HG02798 (cell line): ENCODE measurements around the gene ZNF229.
"Not testable (repeated sequence)": the region's sequence is repeated elsewhere in the genome, so short reads cannot be mapped to it uniquely, and the experiment has no call there.

ENCODE experiments used
- ATAC-seq: cut with Tn5 transposase; IDR thresholded peaks from one replicate; pipeline ENCODE4 v1.9.1; 2021; ENCODE audit warnings: mild to moderate bottlenecking; ENCODE audit not compliant: unreplicated experiment, poor library complexity

The ZNF229 gene

GRCh38 chr19:44447916-44448674 is at the start of gene ZNF229:
ZNF229 (minus strand) TSS chr19:44448472; CDS start chr19:44442847, 5,625 bp downstream.
- no peak for ATAC-seq

GRCh38 chr19:44496711-44497110 is 48.4 kb upstream of the ZNF229 start:
- no peak for ATAC-seq

GRCh38 chr19:44476559-44477408 is 28.5 kb upstream of the ZNF229 start:
- ATAC-seq: no peak

- ATAC-seq: not testable (repeated sequence)
These were observed 20.5 kb upstream of the ZNF229 start for GRCh38 chr19:44468730-44469129.

GRCh38 chr19:44462600-44463286 is 14.5 kb upstream of the ZNF229 start:
- ATAC-seq: not testable (repeated sequence)

- ATAC-seq: not testable (repeated sequence)
These were observed 7.7 kb upstream of the ZNF229 start for GRCh38 chr19:44456016-44456415.

- no peak for ATAC-seq
These were observed 6.8 kb upstream of the ZNF229 start for GRCh38 chr19:44455100-44455499.

- no peak for ATAC-seq
These were observed 4.1 kb upstream of the ZNF229 start for GRCh38 chr19:44452367-44452766.

GRCh38 chr19:44451687-44452086 is 3.4 kb upstream of the ZNF229 start:
- no peak for ATAC-seq

- ATAC-seq: no peak
These were observed 9.8 kb downstream of the ZNF229 start for GRCh38 chr19:44438441-44438840.

- no peak for ATAC-seq
These were observed 12.8 kb downstream of the ZNF229 start for GRCh38 chr19:44435441-44435840.

- no peak for ATAC-seq
These were observed 17.3 kb downstream of the ZNF229 start for GRCh38 chr19:44430956-44431355.

- ATAC-seq: not testable (repeated sequence)
These were observed 32.7 kb downstream of the ZNF229 start for GRCh38 chr19:44415553-44415952.

GRCh38 chr19:44401139-44402115 is 46.8 kb downstream of the ZNF229 start, which contains the start of gene ZNF285:
ZNF285 (minus strand) TSS chr19:44401608; CDS start chr19:44397213, 4,395 bp downstream.
- peak; percentile 74 for ATAC-seq

- not testable (repeated sequence) for ATAC-seq
These were observed 59.0 kb downstream of the ZNF229 start for GRCh38 chr19:44389268-44389667.
